GM21528 (cell line): ENCODE data around the gene C5orf46.
A peak's percentile ranks its signal among the peaks of the same experiment; 100 is the strongest.
"Not testable (repeated sequence)": the region's sequence is repeated elsewhere in the genome, so short reads cannot be mapped to it uniquely, and the experiment has no call there.

Experiments used
- ATAC-seq: cut with Tn5 transposase; IDR thresholded peaks from one replicate; pipeline ENCODE4 v1.9.1; 2021; ENCODE audit warnings: mild to moderate bottlenecking, moderate library complexity; ENCODE audit not compliant: unreplicated experiment, low FRiP score

C5orf46 gene

DNA sequence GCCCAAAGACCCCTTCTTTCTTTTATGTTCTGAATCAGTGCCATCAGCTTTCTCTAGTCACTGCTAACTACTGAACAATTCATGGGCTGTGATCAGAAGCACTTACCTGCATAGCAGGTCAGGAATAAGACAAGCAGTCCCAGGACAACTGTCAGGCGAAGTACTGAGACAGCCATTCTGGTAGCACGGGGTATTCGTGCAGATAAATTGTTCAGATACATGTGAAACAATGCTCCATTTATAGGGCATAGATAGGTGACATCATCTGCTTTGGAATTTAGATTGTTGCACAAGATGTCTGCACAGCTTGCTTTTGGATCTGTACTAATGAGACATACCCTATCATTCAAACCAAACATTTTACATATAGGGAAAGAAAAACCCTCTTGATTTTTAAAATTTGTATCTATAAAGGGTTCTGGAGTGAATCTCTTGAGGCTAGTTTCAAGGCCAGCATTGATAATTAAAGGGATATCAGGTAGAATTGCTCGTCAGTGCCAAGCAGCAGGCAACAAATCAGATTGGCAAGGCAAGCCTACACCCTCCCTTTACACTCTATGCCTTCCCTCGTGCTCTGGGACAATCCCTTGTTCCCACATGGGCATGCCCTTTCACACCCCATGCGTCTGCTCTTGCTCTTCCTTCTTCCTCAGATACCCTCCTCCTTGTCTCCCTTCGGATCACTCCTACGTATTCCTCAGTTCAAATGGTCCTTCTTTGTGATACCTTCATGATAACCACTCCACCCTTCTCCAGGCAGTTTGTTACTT is at the start of gene C5orf46:
Gene C5orf46, minus strand, starts transcription at position 213 of the 770 bp plus-strand sequence. Its CDS starts 37 bp downstream, at position 176.
- ATAC-seq: no peak

DNA sequence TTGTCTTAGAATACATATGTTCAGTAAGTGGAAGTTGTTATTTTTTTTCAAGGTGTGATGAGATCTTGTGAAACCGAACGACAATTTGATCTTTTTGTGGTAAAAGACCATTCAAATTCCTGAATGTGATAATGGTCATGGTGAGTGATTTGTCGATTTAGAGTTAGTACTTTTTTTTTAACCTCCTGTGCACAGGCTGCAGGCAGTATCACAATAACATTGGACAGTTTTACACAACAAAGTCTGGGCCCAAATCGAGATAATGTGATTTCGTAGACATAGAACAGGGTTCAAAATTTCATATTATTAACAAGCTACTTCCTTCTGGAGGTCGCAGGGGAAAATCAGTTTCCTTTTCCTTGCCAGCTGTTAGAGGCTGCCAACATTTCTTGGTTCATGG is 48.6 kb upstream of the C5orf46 start:
- ATAC-seq: no peak

DNA sequence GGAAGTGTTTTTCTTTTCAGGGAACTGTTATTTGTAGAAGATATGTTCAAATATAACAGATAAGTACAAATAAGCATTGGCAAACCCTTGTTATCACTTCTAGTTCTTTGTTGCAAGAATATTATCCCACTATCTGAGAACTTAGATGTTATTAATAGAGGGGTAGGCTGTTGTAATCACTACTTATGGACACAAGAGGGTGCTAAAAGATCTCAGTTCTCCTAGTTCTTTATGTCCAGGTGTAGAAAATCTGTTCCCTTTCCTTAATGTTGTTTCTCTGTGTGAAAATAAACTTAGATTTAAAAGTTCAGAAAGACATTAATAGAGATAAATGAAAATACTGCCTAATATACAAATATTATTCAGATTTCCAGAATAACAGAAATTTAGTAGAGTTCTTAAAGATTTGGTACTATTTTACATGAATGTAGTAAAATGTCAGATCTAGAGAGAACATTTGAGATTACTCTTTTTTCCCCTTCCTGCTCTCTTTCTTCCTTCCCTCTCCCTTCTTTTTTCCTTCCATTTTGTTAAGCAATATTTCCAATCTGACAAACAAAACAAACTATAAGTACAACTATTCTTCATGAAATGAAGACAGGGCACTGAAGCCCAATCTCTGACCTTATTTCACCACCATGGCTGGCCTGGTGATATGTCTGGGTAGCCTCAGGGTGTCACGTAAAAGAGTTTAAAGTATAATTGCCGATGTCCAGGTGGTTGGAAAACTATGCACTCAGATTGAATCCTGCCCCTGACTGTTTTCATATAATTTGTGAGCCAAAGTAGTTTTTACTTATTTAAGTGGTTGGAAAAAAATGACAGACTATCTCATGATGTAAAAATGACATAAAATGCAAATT is 43.6 kb upstream of the C5orf46 start:
- peak; percentile 79 for ATAC-seq

DNA sequence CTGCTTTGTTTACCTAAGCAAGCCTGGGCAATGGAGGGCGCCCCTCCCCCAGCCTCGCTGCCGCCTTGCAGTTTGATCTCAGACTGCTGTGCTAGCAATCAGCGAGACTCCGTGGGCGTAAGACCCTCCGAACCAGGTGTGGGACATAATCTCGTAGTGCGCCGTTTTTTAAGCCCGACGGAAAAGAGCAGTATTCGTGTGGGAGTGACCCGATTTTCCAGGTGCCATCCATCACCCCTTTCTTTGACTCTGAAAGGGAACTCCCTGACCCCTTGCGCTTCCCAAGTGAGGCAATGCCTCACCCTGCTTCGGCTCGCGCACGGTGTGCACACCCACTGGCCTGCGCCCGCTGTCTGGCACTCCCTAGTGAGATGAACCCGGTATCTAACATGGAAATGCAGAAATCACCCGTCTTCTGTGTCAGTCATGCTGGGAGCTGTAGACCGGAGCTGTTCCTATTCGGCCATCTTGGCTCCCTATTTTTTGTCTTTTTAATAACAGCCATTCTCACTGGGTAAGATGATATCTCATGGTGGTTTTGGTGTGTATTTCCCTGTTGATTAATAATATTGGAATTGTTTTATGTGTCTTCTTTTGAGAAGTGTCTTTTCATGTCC is 40.4 kb upstream of the C5orf46 start:
- ATAC-seq: not testable (repeated sequence)

DNA sequence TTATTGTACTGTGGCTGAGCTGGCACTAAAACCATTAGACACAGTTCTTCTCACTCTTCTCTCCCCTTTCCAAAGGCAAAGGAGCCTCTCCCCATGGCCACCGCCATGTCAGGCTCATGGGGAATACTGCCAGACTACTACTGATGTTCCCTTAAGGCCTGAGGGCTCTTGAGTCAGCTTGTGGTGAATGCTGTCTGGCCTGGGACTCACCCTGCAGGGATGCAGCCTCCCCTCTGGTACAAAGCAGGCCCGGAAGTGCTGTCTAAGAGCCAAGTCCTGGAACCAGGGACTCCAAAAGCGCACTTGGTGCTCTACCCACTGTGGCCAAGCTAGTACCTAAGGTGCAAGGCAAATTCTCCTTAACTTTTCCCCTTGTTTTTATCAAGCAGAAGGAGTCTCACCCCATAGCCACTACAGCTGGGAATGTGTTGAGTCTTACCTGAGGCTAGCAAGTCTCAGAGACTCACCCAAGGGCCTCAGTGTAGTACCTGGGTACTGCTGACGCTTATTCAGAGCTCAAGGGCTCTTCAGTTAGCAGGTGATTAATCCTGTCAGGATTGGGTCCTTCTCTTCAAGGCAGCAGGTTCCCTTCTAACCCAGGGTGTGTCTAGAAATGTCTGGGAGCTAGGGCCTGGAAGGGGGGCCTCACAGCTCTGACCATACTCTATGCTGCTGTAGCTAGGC is 33.2 kb upstream of the C5orf46 start:
- ATAC-seq: no peak

DNA sequence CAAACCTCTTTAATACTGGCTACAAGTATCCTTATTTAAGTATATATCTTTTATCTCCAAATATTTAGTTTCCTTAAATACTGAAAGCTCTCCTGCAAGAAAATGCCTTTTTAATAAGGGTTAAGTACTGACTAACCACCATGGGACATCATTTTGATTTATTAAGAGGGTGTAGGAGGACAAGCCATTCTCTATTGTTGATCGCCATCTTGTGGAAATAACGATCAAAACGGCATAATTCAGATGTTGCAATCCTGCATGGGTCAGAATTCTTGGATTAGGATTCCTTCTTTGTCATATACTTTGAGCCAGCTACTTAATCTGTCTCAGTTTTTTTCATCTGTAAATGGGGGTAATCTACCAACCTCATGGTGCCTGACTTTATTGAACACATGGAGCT is 28.7 kb upstream of the C5orf46 start:
- ATAC-seq: no peak

DNA sequence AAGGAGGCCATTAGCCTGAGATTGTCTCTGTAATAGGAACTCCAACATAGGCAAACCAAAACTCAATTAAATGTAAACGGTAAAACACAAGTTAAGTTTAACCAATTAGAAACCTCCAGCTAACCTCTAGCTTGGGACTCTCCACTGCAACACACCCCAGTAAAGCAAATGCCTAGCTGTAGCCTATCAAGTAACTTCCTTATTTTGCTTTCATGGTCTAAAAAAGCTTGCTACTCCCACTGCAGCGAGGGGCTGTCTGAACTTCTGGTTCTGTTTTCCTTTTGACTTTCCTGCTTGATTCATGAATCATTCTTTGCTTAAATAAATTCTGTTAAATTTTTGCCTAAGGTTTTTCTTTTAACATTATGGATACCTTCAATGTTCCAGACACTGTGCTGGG is 24.4 kb upstream of the C5orf46 start:
- ATAC-seq: peak; percentile 87

DNA sequence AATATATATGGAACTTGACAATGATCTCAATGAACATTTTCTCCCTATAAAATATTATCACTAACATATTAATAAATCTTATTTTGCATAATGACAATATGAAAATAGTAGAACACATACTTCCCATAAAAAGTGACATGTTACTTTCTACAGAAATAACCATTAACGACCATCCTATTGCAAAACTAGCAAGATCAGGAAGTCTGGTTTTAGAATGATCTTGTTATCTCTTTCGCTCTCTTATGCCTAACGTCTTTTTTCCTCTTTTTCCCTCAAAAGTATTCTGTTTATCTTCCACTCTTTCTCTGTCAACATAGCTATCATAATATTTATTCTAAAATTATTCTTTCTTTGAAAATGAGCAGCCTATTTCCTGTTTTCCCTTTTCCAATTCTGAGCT is 21.6 kb upstream of the C5orf46 start:
- no peak for ATAC-seq

DNA sequence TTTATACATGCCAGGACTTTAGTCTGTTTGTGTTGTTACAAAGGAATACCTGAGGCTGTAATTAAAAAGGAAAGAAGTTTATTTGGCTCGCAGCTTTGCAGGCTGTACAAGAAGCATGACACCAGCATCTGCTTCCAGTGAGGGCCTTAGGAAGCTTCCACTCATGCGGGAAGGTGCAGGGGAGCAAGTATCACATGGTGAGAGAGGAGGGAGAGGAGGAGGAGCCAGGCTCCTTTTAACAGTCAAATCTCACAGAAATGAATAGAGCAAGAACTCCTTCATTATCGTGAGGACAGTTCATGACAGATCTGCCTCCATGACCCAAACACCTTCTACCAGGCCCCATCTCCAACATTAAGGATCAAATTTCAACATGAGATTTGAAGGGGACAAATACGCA is 18.7 kb upstream of the C5orf46 start:
- ATAC-seq: no peak

DNA sequence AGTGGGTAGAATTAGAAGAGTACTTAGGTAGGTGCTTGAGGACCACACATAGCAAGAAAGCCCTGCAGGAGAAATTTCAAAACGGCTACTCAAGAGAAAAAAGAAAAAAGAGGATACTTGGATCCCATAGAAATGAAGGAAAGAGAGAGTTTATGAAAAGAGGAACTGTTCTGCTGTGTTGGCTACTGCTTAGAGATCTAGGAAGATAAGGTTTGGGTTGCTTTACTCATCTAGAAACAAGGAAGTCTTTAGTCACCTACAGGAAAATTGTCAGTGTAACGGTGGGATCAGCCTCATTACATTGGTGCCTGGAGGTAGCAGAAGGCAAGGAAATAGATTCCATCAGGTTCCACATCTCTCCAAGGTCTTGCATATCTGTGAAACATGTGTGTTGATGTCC is 14.8 kb upstream of the C5orf46 start:
- no peak for ATAC-seq

DNA sequence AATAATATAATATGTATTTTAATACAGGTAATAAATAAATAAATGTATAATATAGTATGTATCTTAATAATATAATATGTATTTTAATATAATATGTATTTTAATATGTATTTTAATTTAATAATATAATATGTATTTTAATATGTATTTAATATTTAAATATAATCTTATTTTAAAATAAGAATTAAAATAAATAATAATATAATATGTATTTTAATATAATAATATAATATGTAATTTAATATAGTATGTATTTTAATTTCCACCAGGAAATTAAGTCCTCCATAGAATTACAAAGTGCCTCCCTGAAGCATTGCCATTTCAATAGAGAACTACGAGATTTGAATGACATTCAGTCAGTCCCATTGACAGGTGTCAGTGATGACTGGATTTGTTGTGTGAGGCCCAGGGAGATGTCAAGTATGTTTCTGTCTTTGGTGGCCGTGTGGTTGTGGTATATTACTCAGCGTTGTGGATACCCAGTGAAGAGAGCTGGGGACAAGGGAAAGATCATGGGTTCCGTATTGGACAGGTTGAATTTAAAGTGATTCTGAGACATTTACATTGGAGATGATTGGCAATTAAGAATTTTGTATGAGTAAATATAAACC is 14.2 kb upstream of the C5orf46 start:
- no peak for ATAC-seq

DNA sequence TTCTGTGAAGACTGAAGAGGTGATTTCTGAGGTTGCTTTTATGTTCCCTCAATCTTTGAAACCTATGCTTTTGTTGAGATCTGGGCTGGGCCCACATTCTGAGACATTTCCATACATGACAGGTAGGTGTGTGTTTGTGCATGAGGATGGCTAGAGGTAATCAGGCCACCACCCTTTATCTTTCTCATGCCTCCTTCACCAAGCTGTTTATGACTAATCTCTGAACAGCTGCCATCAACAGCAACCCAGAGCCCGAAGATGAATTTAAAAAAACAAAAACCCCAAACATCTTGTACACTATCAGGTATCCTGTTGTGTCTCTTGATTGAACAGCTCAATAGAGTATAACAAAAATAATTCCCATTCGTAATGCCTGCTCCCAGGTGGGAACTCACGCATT is 12.6 kb upstream of the C5orf46 start:
- no peak for ATAC-seq

DNA sequence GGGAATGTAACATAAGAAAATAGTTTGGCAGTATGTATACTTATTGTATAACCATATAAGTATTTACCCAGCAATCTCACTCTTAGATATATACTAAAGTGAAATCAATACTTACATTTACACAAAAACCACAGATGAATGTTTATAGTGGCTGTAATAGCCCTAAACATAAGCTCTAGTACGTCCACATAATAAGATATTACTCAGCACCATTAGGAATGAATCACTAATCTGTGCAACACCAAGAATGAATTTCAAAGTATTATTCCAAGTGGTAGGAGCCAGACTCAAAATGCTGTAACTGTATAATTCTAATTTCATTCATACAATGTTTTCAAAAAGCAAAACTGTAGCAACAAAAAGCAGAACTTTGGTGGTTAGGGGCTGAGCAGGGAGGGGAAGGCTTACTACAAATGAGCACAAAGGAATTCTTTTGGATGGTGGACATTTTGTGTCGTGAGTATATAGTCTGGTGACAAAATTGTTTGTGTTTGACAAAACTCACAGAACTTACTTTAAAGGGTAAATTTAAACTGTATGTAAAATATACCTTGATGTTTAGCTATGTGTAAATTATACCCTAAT is 11.9 kb upstream of the C5orf46 start:
- no peak for ATAC-seq

DNA sequence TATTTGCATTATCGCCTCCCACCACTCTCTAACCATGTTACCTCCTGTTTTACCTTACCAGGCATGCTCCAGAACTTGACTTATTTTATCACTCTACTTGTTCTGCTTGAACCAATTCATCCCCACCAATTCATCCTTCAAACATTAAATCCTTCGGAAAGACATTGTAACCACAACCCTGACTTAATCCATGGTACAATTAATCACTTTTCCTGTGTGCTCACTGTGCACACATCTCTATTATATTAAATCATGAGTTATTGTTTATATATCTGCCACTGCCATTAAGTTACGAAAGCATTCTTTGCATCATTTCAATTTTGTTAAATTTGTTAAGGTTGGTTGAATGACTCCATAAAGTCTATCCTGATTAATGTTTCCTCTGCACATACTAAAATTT is 7.4 kb upstream of the C5orf46 start:
- ATAC-seq: no peak

DNA sequence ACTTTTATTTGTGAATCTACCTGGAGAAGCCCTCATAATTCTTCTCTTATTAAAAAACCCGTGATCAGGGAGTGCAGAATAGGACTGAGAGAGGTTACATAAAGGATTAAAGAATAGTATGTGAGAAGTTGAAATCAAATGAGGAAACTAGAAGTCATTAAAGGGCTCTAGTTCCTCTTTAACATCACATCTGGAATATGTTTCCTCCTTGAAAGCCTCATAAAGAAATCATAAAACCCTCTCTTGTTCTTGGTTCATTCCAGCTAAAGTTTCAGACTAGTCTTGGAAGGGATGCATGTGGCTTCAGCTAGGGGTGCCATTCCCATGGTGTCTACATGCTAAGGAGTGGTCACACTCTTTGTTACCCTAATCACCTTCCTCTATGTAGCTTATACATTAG is 5.7 kb upstream of the C5orf46 start:
- ATAC-seq: no peak

DNA sequence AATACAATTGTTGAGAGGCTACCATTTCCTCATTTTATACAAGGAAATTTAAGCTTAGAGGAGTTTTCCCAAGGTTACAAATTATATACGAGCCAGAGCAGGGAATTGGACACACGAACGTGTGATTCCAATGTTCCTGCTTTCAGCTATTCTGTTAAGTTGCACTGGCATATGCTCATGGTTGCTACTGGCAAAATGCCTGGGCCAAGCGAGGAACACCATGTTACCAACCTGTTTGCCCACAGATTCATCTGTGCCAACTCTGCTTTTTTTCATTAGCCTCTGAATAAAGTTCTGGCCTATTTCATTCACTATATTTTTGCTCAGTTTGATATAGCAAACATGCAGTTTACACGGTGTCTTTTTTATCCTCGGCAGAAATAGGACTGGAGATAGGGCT is 5.1 kb upstream of the C5orf46 start:
- ATAC-seq: no peak

DNA sequence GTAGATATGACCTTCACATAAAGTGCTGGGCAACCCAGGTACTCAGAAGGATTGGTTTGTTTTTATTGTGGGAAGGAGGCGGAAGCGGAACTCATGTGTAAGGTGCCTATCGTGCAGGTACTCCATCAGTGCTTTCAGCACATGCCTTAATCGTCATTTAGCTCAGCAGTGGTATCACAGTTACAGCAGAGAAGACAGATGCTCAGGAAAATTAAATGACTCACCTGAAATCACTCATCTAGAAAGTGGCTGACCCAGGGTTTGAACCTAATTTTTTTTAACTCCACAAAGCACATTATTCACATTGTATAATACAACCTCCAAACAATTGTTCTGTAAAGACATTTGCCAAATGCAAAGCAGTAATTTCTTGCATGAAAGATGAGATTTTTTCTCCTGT is 2.2 kb downstream of the C5orf46 start:
- no peak for ATAC-seq

DNA sequence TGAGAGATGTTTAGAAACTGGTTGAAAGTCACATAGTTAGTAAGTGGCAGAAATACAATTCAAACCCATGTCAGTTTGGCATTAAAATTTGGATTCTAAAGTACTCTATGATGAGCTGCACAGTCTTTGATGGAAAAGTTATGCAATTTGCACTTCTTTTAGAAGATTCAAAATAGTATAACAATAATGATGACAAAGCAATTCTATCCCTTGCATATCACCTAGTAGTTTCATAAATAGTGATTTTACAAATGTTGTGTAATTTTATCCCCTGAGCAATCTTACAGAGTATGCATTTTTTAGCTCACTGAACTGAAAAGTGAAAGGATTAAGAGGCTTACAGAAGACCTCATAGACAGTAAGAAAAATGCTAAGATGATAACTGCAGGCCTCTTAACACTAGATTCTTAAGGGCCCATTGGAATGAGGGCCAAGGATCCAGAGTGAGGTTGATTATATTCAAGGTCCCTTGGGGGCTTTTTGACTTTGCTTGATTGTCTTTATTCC is 3.7 kb downstream of the C5orf46 start:
- no peak for ATAC-seq

DNA sequence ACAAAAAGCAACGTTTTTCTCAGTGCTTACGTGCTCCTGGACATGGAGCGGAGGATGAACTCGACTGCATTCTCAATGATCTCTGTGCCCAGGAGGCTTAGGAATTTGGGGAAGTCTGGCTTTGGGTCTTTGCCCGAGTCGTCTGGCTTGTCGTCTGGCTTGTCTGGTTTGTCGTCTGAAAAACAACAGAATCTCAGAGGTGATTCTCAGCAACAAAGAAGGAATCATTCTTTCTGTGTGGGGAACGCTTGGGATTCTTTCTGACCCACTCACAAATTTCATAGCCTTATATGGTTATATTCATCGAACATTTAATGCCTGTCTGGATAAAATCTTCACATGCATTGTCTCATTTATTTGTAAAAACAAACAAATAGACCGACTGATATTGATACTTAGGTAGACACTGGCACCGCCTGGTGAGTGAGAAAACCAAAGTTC is 4.7 kb downstream of the C5orf46 start:
- ATAC-seq: no peak
